ENCODE results near the gene RPL7L1.
A peak's percentile ranks its signal among the peaks of the same experiment; 100 is the strongest.
"Not testable (repeated sequence)": the region's sequence is repeated elsewhere in the genome, so short reads cannot be mapped to it uniquely, and the experiment has no call there.

RPL7L1 gene

DNA sequence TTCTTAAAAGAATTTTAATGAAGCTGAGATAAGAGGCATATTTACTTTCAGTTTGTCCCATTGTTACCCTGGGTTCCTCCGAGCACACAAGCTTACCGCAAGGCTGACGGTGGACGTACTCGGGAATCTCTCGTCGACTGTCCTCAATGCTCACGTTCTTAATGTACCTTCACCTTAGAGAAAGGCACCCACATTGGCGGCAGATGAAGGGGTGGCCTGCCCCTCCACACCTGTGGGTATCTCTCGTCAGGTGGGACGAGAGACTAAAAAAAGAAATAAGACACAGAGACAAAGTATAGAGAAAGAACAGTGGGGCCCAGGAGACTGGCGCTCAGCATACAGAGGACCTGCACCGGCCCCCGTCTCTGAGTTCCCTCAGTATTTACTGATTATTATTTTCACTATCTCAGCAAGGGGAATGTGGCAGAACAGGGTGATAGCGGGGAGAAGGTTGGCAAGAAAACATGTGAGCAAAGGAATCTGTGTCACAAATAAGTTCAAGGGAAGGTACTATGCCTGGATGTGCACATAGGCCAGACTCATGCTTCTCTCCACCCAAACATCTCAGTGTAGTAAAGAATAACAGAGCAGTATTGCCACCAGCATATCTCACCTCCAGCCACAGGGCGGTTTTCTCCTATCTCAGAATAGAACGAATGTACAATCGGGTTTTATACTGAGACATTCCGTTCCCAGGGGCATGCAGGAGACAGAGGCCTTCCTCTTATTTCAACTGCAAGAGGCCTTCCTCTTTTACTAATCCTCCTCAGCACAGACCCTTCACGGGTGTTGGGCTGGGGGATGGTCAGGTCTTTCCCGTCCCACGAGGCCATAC is 23.2 kb downstream of the RPL7L1 start:
- H3K27me3 Mint-ChIP-seq (ENCODE audit: low read depth); H3K4me3 Mint-ChIP-seq; DNase-seq (ENCODE audit: low spot score); H3K27ac Mint-ChIP-seq; H3K36me3 Mint-ChIP-seq (ENCODE audit: low read depth); H3K9me3 Mint-ChIP-seq: not testable (repeated sequence)
- peaks cover 15% of the 10 kb centered on the region for H3K4me1 Mint-ChIP-seq (ENCODE audit: low read depth)

DNA sequence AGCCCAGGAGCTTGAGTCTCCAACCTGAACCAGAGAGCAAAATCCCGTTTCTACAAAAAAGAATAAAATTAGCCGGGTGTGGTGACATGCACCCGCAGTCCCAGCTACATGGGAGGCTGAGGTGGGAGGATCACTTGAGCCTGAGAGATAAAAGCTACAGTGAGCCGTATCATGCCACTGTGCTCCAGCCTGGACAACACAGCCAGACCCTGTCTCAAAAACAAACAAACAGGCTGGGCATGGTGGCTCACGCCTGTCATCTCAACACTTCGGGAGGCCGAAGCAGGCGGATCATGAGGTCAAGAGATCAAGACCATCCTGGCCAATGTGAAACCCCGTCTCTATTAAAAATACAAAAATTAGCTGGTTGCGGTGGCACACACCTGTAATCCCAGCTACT is 25.1 kb downstream of the RPL7L1 start:
- Mint-ChIP-seq H3K9me3 (no peaks in the 10 kb centered on the region), H3K36me3 (ENCODE audit: low read depth) (no peaks in the 10 kb centered on the region), H3K27ac (no peak overlapping the region), H3K4me3 (no peak overlapping the region), H3K4me1 (ENCODE audit: low read depth) (peaks cover 9% of the 10 kb centered on the region), H3K27me3 (ENCODE audit: low read depth) (no peaks in the 10 kb centered on the region)
- no peak for DNase-seq (ENCODE audit: low spot score)

DNA sequence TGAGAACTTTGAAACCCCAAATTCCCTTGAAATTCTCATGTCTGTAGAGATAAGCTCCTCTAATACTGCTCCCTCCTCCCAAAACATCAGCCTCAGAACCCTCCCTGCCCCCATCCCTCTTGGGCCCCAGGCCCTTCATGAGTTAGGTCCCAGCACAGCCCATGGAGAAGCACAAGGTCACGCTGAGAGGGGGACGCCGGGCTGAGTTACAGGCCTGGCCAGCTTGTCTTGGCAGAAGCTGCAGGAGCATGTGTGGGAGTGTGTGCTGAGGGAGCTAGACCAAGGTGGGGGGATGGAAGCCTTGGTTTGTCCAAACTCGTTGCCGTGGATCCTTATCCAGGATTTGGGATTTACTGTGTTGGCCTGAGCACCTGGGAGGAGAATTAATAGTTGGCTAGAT is 27.9 kb downstream of the RPL7L1 start:
- H3K27me3 Mint-ChIP-seq (ENCODE audit: low read depth), result peaks cover 5% of the 10 kb centered on the region
- no peak for DNase-seq (ENCODE audit: low spot score)
- no peaks in the 10 kb centered on the region for H3K36me3 Mint-ChIP-seq (ENCODE audit: low read depth)
- H3K27ac Mint-ChIP-seq, result no peak overlapping the region
- H3K9me3 Mint-ChIP-seq, result no peaks in the 10 kb centered on the region
- H3K4me3 Mint-ChIP-seq, result no peak overlapping the region
- peaks cover 3% of the 10 kb centered on the region for H3K4me1 Mint-ChIP-seq (ENCODE audit: low read depth)

DNA sequence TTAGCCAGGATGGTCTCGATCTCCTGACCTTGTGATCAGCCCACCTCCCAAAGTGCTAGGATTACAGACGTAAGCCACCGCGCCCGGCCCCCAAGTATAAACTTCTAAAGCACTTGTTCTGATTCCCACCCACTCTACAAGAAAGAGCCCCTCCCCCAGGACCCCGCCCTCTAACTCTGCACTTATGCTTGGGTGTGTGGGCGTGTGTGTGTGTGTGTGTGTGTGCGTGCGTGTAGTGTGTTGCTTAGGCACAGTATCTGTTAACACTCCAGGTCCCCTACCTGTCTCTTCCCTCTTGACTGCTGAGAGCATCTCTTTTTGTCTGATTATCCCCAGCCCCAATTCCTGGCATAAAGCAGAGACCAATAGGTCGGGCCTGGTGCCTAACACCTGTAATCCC is 30.4 kb downstream of the RPL7L1 start:
- Mint-ChIP-seq H3K36me3 (ENCODE audit: low read depth) (no peaks in the 10 kb centered on the region), H3K4me1 (ENCODE audit: low read depth) (peaks cover 3% of the 10 kb centered on the region), H3K4me3 (no peak overlapping the region), H3K27me3 (ENCODE audit: low read depth) (peaks cover 5% of the 10 kb centered on the region), H3K9me3 (no peaks in the 10 kb centered on the region), H3K27ac (no peak overlapping the region)
- no peak for DNase-seq (ENCODE audit: low spot score)

DNA sequence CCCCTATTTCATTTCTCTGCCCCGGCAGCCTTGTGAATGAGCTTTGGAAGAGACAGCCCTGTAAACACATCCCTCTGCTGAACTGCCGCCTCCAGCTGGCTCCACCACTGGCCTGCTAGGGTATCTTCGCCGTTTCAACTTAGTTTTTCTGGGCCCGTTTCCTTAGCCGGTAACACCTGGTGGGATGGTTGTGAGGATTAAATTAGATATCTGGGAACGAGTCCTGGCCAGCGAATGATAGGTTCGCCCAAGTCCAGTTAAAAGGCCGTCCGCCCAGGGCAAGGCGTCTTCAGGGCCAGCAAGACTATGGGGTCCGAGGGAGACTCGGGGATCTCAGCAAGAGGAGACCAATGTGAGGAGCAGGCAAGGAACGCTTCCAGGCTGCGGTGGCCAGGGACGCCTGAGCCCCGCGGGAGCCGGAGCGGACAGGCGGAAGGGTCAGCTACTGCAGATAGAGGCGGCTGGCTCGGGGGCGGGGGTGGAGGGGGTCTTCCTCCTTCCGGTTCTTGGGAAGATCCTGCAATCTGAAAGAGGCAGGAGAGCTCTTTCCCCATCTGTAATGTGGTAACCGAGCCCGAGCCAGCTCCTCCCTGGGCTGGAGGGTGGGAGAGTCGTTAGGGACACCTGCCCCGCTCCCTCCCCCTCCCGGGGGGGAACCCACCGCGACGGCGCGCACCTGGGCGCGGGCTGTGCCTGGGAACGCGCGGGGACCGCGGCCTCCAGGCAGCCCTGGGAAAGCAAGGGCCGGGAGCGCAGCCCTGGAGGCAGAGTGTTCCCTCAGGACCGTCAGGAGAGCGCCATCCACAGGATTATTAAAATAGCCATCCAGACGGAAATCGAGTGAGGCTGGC is 32.0 kb downstream of the RPL7L1 start:
- Mint-ChIP-seq H3K4me3 (no peak overlapping the region), H3K27ac (no peak overlapping the region), H3K27me3 (ENCODE audit: low read depth) (peaks cover 5% of the 10 kb centered on the region), H3K4me1 (ENCODE audit: low read depth) (peaks cover 3% of the 10 kb centered on the region), H3K9me3 (no peaks in the 10 kb centered on the region), H3K36me3 (ENCODE audit: low read depth) (no peaks in the 10 kb centered on the region)
- DNase-seq (ENCODE audit: low spot score), result no peak

DNA sequence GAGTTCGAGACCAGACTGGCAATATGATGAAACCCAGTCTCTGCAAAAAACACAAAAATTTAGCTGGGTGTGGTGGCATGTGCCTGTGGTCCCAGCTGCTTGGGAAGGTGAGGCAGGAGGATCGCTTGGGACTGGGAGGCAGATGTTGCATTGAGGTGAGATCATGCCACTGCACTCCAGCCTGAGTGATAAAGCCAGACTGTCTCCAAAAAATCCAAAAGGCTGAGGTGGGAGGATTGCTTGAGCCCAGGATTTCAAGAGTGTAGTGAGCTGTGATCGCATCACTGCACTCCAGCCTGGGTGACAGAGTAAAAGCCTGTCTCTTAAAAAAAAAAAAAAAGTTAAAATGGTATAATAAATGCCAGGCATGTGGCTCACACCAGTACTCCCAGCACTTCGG is 35.1 kb downstream of the RPL7L1 start:
- Mint-ChIP-seq H3K4me3 (no peak overlapping the region), H3K4me1 (ENCODE audit: low read depth) (peaks cover 3% of the 10 kb centered on the region), H3K9me3 (no peaks in the 10 kb centered on the region), H3K27ac (no peak overlapping the region), H3K36me3 (ENCODE audit: low read depth) (no peaks in the 10 kb centered on the region), H3K27me3 (ENCODE audit: low read depth) (peaks cover 5% of the 10 kb centered on the region)
- DNase-seq (ENCODE audit: low spot score), result no peak

DNA sequence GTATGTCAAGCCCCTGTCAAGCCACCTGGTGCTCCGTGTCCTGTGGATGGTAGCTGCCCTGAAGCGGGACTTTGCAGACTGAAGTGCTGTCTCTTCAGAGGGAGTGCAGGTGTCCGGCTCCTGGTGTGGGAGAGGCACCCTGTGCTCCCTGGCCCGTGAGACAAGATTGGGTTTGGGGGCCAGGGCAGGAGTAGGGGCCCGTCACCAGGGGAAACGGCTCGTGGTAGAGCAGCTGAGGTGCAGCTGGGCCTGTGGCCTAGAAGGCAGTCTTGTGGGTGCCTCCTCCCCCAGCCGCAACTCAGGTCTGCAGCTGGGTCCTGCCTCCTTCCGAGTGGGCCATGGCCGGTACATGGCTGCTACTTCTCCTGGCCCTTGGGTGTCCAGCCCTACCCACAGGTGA is 36.3 kb downstream of the RPL7L1 start, which contains the start of gene PTCRA:
Gene PTCRA, plus strand, starts transcription at position 322 of the 400 bp plus-strand sequence. Its CDS starts 17 bp downstream, at position 339.
- no peak for DNase-seq (ENCODE audit: low spot score)
- H3K4me3 Mint-ChIP-seq, result no peak within 1 kb of the TSS
- no peaks in the 10 kb centered on the region for H3K36me3 Mint-ChIP-seq (ENCODE audit: low read depth)
- H3K27ac Mint-ChIP-seq, result peak within 1 kb of the TSS; percentile 20
- peaks cover 5% of the 10 kb centered on the region for H3K27me3 Mint-ChIP-seq (ENCODE audit: low read depth)
- peaks cover 3% of the 10 kb centered on the region for H3K4me1 Mint-ChIP-seq (ENCODE audit: low read depth)
- H3K9me3 Mint-ChIP-seq, result no peaks in the 10 kb centered on the region

DNA sequence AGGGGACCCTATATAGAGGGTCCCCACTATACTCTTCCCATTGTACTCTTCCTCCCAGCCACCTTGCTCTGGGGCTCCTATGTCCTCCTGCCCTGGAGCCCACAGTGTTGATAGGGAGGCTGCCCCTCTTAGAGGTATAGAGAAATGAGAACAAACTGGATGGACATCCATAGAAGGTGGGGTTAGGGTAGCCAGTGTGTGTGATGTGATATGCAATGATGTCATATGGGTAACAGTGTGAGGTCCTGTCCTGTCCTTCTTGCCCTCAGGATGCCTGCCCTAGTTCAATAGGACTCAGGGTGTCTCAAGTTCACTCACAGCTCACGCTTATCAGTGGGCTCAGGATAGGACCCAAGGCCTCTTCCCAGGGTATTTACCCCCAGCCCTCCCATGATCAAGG is 36.9 kb downstream of the RPL7L1 start:
- H3K27me3 Mint-ChIP-seq (ENCODE audit: low read depth), result peaks cover 1% of the 10 kb centered on the region
- H3K4me3 Mint-ChIP-seq, result no peak overlapping the region
- no peaks in the 10 kb centered on the region for H3K36me3 Mint-ChIP-seq (ENCODE audit: low read depth)
- peak overlapping the region; percentile 20 for H3K27ac Mint-ChIP-seq
- H3K9me3 Mint-ChIP-seq, result no peaks in the 10 kb centered on the region
- no peak for DNase-seq (ENCODE audit: low spot score)
- peaks cover 1% of the 10 kb centered on the region for H3K4me1 Mint-ChIP-seq (ENCODE audit: low read depth)

DNA sequence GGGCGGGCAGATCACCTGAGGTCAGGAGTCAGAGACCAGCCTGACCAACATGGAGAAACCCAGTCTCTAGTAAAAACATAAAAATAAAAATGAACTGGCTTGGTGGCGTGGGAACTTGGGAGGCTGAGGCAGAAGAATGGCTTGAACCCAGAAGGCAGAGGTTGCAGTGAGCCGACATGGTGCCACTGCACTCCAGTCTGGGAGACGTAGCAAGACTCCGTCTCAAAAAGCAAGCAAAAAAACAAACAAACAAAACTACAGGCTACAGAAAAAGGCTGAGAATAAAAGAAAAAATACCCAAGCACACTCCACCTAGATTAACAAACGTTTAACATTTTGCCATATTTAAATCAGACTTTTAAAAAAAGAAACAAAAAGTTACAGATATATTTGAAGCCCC is 42.4 kb downstream of the RPL7L1 start:
- H3K27me3 Mint-ChIP-seq (ENCODE audit: low read depth), result no peaks in the 10 kb centered on the region
- no peak for DNase-seq (ENCODE audit: low spot score)
- no peaks in the 10 kb centered on the region for H3K36me3 Mint-ChIP-seq (ENCODE audit: low read depth)
- no peaks in the 10 kb centered on the region for H3K4me1 Mint-ChIP-seq (ENCODE audit: low read depth)
- no peak overlapping the region for H3K27ac Mint-ChIP-seq
- H3K4me3 Mint-ChIP-seq, result no peak overlapping the region
- no peaks in the 10 kb centered on the region for H3K9me3 Mint-ChIP-seq

DNA sequence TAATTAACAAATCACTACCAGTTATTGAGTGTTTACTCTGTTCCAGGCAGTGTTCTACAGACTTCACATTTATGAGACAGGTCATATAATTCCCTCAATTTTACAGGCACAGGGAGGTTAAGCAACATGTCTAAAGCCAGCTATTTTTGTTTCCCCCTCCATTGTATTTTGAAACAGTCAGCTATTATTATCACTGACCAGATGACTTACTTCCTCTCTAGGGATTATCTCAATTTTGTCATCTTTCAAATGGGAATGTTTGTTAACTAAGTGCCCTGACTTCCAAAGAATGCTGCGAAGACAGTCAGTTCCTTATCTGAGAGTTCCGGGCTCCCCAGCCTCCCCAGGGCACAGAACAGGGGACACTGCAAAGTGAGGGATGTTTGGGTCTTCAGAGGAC is 44.2 kb downstream of the RPL7L1 start:
- DNase-seq (ENCODE audit: low spot score), result no peak
- H3K36me3 Mint-ChIP-seq (ENCODE audit: low read depth), result no peaks in the 10 kb centered on the region
- no peaks in the 10 kb centered on the region for H3K9me3 Mint-ChIP-seq
- no peak overlapping the region for H3K27ac Mint-ChIP-seq
- H3K4me3 Mint-ChIP-seq, result no peak overlapping the region
- peaks cover 5% of the 10 kb centered on the region for H3K4me1 Mint-ChIP-seq (ENCODE audit: low read depth)
- no peaks in the 10 kb centered on the region for H3K27me3 Mint-ChIP-seq (ENCODE audit: low read depth)

DNA sequence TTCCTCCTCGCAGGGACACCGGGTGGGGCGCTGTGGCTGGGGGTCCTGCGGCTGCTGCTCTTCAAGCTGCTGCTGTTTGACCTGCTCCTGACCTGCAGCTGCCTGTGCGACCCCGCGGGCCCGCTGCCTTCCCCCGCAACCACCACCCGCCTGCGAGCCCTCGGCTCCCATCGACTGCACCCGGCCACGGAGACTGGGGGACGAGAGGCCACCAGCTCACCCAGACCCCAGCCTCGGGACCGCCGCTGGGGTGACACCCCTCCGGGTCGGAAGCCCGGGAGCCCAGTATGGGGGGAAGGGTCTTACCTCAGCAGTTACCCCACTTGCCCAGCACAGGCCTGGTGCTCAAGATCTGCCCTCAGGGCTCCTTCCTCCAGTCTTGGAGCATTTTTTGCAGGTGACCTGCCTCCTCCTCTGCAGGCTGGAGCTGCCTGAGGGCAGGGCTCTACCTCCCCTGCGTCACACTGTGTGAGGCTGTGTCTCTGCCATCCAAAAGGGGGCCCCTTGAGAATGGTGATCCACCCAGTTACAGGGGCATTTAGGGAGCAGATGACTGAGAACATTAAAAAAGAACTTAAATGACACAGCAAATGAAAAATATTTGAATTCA is 45.9 kb downstream of the RPL7L1 start:
- Mint-ChIP-seq H3K4me3 (no peak overlapping the region), H3K36me3 (ENCODE audit: low read depth) (peaks cover 3% of the 10 kb centered on the region), H3K27ac (no peak overlapping the region), H3K27me3 (ENCODE audit: low read depth) (no peaks in the 10 kb centered on the region), H3K9me3 (no peaks in the 10 kb centered on the region), H3K4me1 (ENCODE audit: low read depth) (peaks cover 11% of the 10 kb centered on the region)
- no peak for DNase-seq (ENCODE audit: low spot score)

DNA sequence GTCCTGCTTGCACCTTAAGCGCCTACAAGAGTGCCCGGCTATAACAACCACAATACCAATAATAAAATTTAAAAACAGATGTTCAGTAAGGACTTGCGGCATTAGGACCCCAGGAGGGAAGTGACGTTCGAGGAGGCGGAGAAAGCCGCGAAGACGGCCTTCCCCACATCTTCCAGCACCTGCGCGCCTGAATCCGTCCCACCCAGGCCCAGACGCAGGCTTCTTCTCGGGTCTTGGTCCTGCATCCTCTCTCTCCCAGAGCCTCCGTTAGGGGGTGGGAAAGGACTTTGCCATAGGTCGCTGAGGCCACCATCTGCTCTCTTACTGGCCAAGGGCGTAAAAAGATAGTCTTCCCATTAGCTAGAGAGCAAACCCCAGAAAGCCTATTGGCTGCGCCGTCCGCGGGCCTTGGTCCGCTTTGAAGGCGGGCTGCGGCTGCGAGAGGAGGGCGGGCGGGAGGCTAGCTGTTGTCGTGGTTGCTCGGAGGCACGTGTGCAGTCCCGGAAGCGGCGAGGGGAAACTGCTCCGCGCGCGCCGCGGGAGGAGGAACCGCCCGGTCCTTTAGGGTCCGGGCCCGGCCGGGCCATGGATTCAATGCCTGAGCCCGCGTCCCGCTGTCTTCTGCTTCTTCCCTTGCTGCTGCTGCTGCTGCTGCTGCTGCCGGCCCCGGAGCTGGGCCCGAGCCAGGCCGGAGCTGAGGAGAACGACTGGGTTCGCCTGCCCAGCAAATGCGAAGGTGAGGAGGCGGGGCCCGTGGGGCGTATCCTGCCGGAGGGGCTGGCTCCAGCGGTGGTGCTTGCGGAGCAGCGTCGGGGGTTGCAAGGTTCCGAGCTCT is 49.8 kb downstream of the RPL7L1 start, which contains the start of gene CNPY3:
Gene CNPY3, plus strand, starts transcription at position 495 of the 835 bp plus-strand sequence. Its CDS starts 91 bp downstream, at position 586.
- H3K27me3 Mint-ChIP-seq (ENCODE audit: low read depth), result no peaks in the 10 kb centered on the region
- peaks cover 35% of the 10 kb centered on the region for H3K4me1 Mint-ChIP-seq (ENCODE audit: low read depth)
- H3K27ac Mint-ChIP-seq, result peak within 1 kb of the TSS; percentile 99
- peaks cover 26% of the 10 kb centered on the region for H3K36me3 Mint-ChIP-seq (ENCODE audit: low read depth)
- H3K4me3 Mint-ChIP-seq, result peak within 1 kb of the TSS; percentile 98
- DNase-seq (ENCODE audit: low spot score), result peak; percentile 96
- no peaks in the 10 kb centered on the region for H3K9me3 Mint-ChIP-seq

DNA sequence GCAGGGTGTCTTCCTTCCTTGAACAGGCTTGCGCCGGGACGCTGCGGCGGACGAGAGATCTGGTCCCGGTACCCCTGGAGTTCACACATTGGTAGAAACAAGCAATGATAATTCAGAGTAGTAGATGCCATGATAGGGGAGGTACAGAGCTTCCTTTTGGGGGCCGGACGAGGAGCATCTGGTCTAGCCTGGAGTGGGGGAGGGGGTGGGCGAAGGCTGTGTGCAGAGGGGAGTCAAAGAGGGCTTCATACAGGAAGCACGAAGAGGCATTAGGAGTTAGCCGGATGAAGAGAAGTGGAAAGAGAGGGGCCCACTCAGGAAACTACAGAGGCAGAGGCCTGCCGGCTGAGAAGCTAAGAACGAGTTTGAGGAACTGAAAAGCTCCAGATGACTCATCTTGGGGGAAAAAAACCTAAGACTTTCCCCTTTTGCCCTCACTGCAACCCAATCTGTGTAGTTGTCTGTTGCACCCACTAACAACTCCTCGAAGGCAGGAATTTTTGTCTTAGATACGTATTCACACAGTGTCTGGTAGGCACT is 50.5 kb downstream of the RPL7L1 start:
- Mint-ChIP-seq H3K27ac (peak overlapping the region; percentile 99), H3K9me3 (no peaks in the 10 kb centered on the region), H3K36me3 (ENCODE audit: low read depth) (peaks cover 29% of the 10 kb centered on the region), H3K4me3 (peak overlapping the region; percentile 98), H3K27me3 (ENCODE audit: low read depth) (no peaks in the 10 kb centered on the region), H3K4me1 (ENCODE audit: low read depth) (peaks cover 35% of the 10 kb centered on the region)
- peak; percentile 70 for DNase-seq (ENCODE audit: low spot score)
